H9 (cell line): ENCODE measurements around the gene C11orf21. TPM values are rescaled to one million over a fixed set of nuclear protein-coding genes. Genes with fewer than 3 reads are reported as not detected.

Source experiments
- DNase-seq: peaks from one replicate; pipeline ENCODE4 v3.0.0-alpha.2; 2017
- H2AFZ ChIP-seq: one replicate; pipeline ENCODE4 v1.6.1; 2013; ENCODE audit warnings: mild to moderate bottlenecking, low read length, control low read depth, moderate library complexity
- H2AK5ac ChIP-seq: 2 replicates; pipeline ENCODE4 v1.6.1; 2013; ENCODE audit warnings: low read length, control low read depth, mixed read lengths; ENCODE audit not compliant: insufficient read length
- H2BK120ac ChIP-seq: one replicate; pipeline ENCODE4 v1.6.1; 2013; ENCODE audit warnings: low read depth, mild to moderate bottlenecking, low read length, control low read depth, inconsistent platforms; ENCODE audit not compliant: poor library complexity, severe bottlenecking
- H2BK12ac ChIP-seq: 2 replicates; pipeline ENCODE4 v1.6.1; 2013; ENCODE audit warnings: low read length, control low read depth, mixed read lengths, low read depth; ENCODE audit not compliant: insufficient read length
- H2BK15ac ChIP-seq: 2 replicates; pipeline ENCODE4 v1.6.1; 2013; ENCODE audit warnings: low read depth, low read length, control low read depth
- H2BK20ac ChIP-seq: one replicate; pipeline ENCODE4 v1.6.1; 2013; ENCODE audit warnings: low read depth, mild to moderate bottlenecking, low read length, control low read depth, inconsistent platforms; ENCODE audit not compliant: poor library complexity, severe bottlenecking
- H2BK5ac ChIP-seq: 2 replicates; pipeline ENCODE4 v1.6.1; 2013; ENCODE audit warnings: low read length, control low read depth, mixed read lengths; ENCODE audit not compliant: insufficient read length
- H3K14ac ChIP-seq: 2 replicates; pipeline ENCODE4 v1.6.1; 2013; ENCODE audit warnings: low read length, control low read depth; ENCODE audit not compliant: insufficient read depth
- H3K18ac ChIP-seq: 2 replicates; pipeline ENCODE4 v1.6.1; 2013; ENCODE audit warnings: low read depth, mild to moderate bottlenecking, mixed read lengths, low read length, control low read depth; ENCODE audit not compliant: insufficient read length
- H3K23ac ChIP-seq: 2 replicates; pipeline ENCODE4 v1.6.1; 2013; ENCODE audit warnings: low read length, control low read depth, mixed read lengths, low read depth; ENCODE audit not compliant: insufficient read length
- H3K23me2 ChIP-seq: 2 replicates; pipeline ENCODE4 v1.6.1; 2013; ENCODE audit warnings: low read depth, mild to moderate bottlenecking, mixed read lengths, low read length, control low read depth; ENCODE audit not compliant: insufficient read length, poor library complexity, severe bottlenecking
- H3K27ac ChIP-seq: 2 replicates; pipeline ENCODE4 v1.5.1; 2013; ENCODE audit warnings: low read length, control low read depth, mixed read lengths, low read depth; ENCODE audit not compliant: insufficient read length
- H3K27me3 ChIP-seq: 2 replicates; pipeline ENCODE4 v1.6.1; 2013; ENCODE audit warnings: low read length, control low read depth, inconsistent platforms; ENCODE audit not compliant: insufficient read depth
- H3K4ac ChIP-seq: 2 replicates; pipeline ENCODE4 v1.6.1; 2013; ENCODE audit warnings: low read depth, mild to moderate bottlenecking, control low read depth, inconsistent platforms, low read length, moderate library complexity
- H3K4me1 ChIP-seq: 2 replicates; pipeline ENCODE4 v1.6.1; 2013; ENCODE audit warnings: low read length, control low read depth, inconsistent platforms; ENCODE audit not compliant: insufficient read depth
- H3K4me2 ChIP-seq: 2 replicates; pipeline ENCODE4 v1.6.1; 2013; ENCODE audit warnings: low read length, control low read depth, mixed read lengths; ENCODE audit not compliant: insufficient read length, insufficient read depth
- H3K56ac ChIP-seq: 2 replicates; pipeline ENCODE4 v1.6.1; 2013; ENCODE audit warnings: low read depth, mild to moderate bottlenecking, mixed read lengths, low read length, control low read depth; ENCODE audit not compliant: insufficient read length
- H3K79me1 ChIP-seq: 2 replicates; pipeline ENCODE4 v1.6.1; 2013; ENCODE audit warnings: low read depth, mild to moderate bottlenecking, moderate library complexity, low read length, control low read depth, inconsistent platforms; ENCODE audit not compliant: insufficient read depth, poor library complexity, severe bottlenecking
- H3K79me2 ChIP-seq: 2 replicates; pipeline ENCODE4 v1.6.1; 2013; ENCODE audit warnings: low read length, control low read depth, inconsistent platforms; ENCODE audit not compliant: insufficient read depth
- H3K9ac ChIP-seq: 2 replicates; pipeline ENCODE4 v1.6.1; 2013; ENCODE audit warnings: low read length, control low read depth, mixed read lengths; ENCODE audit not compliant: insufficient read length; ENCODE audit errors: extremely low read depth
- H3K9me3 ChIP-seq: one replicate; pipeline ENCODE4 v1.6.1; 2013; ENCODE audit warnings: low read depth, low read length, inconsistent platforms; ENCODE audit not compliant: control insufficient read depth
- H3T11ph ChIP-seq: one replicate; pipeline ENCODE4 v1.6.1; 2013; ENCODE audit warnings: mild to moderate bottlenecking, low read length, control low read depth, inconsistent platforms
- H4K20me1 ChIP-seq: one replicate; pipeline ENCODE4 v1.6.1; 2013; ENCODE audit not compliant: control insufficient read depth, insufficient read length, insufficient read depth
- H4K5ac ChIP-seq: 2 replicates; pipeline ENCODE4 v1.6.1; 2013; ENCODE audit warnings: low read depth, mild to moderate bottlenecking, mixed read lengths, low read length, control low read depth; ENCODE audit not compliant: insufficient read length
- H4K8ac ChIP-seq: replicated peaks from 2 replicates; pipeline ENCODE4 v1.6.1; 2013; ENCODE audit warnings: low read length, control low read depth, mixed read lengths, low read depth; ENCODE audit not compliant: insufficient read length
- H4K91ac ChIP-seq: 2 replicates; pipeline ENCODE4 v1.6.1; 2013; ENCODE audit warnings: low read depth, mild to moderate bottlenecking, moderate library complexity, mixed read lengths, low read length, control low read depth; ENCODE audit not compliant: insufficient read length
- H3K27ac Mint-ChIP-seq, 3 experiments: 2 replicates in 2 of 3; 3 replicates in 1 of 3; pipeline ENCODE4 v1.8.0; 2020 to 2021; ENCODE audit warnings: mixed read lengths in 3 of 3, mild to moderate bottlenecking in 1 of 3, moderate library complexity in 1 of 3
- H3K27me3 Mint-ChIP-seq: 2 replicates; pipeline ENCODE4 v1.8.0; 2021; ENCODE audit warnings: low read depth, mild to moderate bottlenecking, moderate library complexity, mixed read lengths
- H3K36me3 Mint-ChIP-seq, 3 experiments: 2 replicates in 2 of 3; 3 replicates in 1 of 3; pipeline ENCODE4 v1.8.0; 2020 to 2021; ENCODE audit warnings: low read depth in 3 of 3, mixed read lengths in 3 of 3; ENCODE audit not compliant: insufficient read depth in 1 of 3
- H3K4me1 Mint-ChIP-seq, 2 experiments: 2 replicates each; pipeline ENCODE4 v1.8.0; 2020; ENCODE audit warnings: mixed read lengths in 2 of 2
- H3K4me3 Mint-ChIP-seq, 2 experiments: 2 replicates in 1 of 2; 3 replicates in 1 of 2; pipeline ENCODE4 v1.8.0; 2020 to 2021; ENCODE audit warnings: mild to moderate bottlenecking in 2 of 2, mixed read lengths in 2 of 2, moderate library complexity in 1 of 2
- H3K9me3 Mint-ChIP-seq, 2 experiments: 2 replicates in 1 of 2; 3 replicates in 1 of 2; pipeline ENCODE4 v1.8.0; 2020; ENCODE audit warnings: mild to moderate bottlenecking in 2 of 2, mixed read lengths in 2 of 2, moderate library complexity in 1 of 2
- WGBS: extraction: QIAGEN DNeasy Blood & Tissue Kit; methylation state at CpG from one replicate; pipeline ENCODE4 v1.1.7; 2013; ENCODE audit warnings: missing lambda C conversion rate, low lambda C conversion rate, mixed read lengths; ENCODE audit not compliant: insufficient read length; ENCODE audit errors: extremely low coverage; 5-methylcytosine and 5-hydroxymethylcytosine counted together
- total RNA-seq: library from RNA; stranded (reverse); gene quantifications from 2 replicates; pipeline ENCODE4 v1.2.1, GENCODE V29; 2021
- TF ChIP-seq, protein P1 (sequence below): fragments of 200-600 bp; sonication (generic); conservative IDR thresholded peaks from 3 replicates; pipeline ENCODE4 v1.8.0; 2021; ENCODE audit warnings: antibody characterized with exemption, mild to moderate bottlenecking

The C11orf21 gene
- total RNA-seq, 1 experiment from 2014 or later: not detected

DNA sequence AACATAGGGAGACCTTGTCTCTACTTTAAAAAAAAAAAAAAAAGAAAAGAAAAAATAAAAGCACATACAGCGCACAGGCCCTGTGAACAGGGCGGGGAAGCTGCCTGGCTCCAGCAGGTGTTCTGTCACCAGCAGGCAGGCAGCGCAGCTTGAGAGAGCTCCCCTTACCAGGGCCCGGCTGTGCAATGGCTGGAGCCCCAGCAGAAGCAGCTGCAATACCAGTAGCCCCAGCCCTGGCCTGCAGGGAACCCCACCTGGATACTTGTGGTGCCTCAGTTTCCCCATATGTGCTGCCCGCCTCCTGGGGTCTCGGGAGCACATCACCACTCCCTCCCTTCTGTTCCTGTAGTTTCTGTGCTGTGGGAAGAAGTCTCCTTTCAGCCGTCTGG, 12.4 kb upstream of the C11orf21 start:
- Histone ChIP-seq H3K9me3 (no peaks in the 10 kb centered on the region), H2BK5ac (no peak overlapping the region), H3K79me1 (no peaks in the 10 kb centered on the region), H3K4me2 (no peak overlapping the region), H3K23me2 (no peaks in the 10 kb centered on the region), H2AFZ (no peak overlapping the region), H3K4me1 (no peaks in the 10 kb centered on the region), H4K20me1 (no peaks in the 10 kb centered on the region), H2BK15ac (no peak overlapping the region), H4K5ac (no peak overlapping the region), H3K23ac (no peak overlapping the region), H3K79me2 (no peaks in the 10 kb centered on the region), H2BK12ac (no peak overlapping the region), H2BK120ac (no peak overlapping the region), H2BK20ac (no peak overlapping the region), H3K27ac (no peak overlapping the region), H3K9ac (no peak overlapping the region), H4K91ac (no peak overlapping the region), H3K27me3 (no peaks in the 10 kb centered on the region), H3K18ac (no peak overlapping the region), H3K56ac (no peak overlapping the region), H3K14ac (no peak overlapping the region), H3K4ac (no peak overlapping the region), H2AK5ac (no peak overlapping the region), H3T11ph (no peak overlapping the region), H4K8ac (no peak overlapping the region)
- Mint-ChIP-seq H3K9me3 (peaks cover 0 to 3% of the 10 kb centered on the region in 2 experiments; a peak in 1 of 5 replicates), H3K27ac (no peak overlapping the region), H3K27me3 (peaks cover 13% of the 10 kb centered on the region), H3K4me3 (no peak overlapping the region), H3K36me3 (no peaks in the 10 kb centered on the region), H3K4me1 (no peaks in the 10 kb centered on the region)
- TF ChIP-seq, protein P1, sequence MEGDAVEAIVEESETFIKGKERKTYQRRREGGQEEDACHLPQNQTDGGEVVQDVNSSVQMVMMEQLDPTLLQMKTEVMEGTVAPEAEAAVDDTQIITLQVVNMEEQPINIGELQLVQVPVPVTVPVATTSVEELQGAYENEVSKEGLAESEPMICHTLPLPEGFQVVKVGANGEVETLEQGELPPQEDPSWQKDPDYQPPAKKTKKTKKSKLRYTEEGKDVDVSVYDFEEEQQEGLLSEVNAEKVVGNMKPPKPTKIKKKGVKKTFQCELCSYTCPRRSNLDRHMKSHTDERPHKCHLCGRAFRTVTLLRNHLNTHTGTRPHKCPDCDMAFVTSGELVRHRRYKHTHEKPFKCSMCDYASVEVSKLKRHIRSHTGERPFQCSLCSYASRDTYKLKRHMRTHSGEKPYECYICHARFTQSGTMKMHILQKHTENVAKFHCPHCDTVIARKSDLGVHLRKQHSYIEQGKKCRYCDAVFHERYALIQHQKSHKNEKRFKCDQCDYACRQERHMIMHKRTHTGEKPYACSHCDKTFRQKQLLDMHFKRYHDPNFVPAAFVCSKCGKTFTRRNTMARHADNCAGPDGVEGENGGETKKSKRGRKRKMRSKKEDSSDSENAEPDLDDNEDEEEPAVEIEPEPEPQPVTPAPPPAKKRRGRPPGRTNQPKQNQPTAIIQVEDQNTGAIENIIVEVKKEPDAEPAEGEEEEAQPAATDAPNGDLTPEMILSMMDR: no peak
- no CpG with 5 or more reads among the region's 7 CpGs for WGBS
- DNase-seq: no peak
